K562 (cell line): ENCODE data around the gene ABCA1. TPM values are rescaled to one million over a fixed set of nuclear protein-coding genes. Genes with fewer than 3 reads are reported as not detected.

ENCODE experiments used
- MLLT1 ChIP-seq, 2 experiments: fragments of 450-650 bp; IDR thresholded peaks; 2 replicates each; pipeline ENCODE4 v1.6.1; 2016
- polyA plus RNA-seq, 8 experiments: library from polyadenylated mRNA; depleted of rRNA in 4 of 8; stranded (reverse) in 5 of 8; unstranded in 3 of 8; fragments of >200 nt; fragmentation: Nextera tagmentation in 2 of 8; fragmentation: Illumina TruSeq in 1 of 8; extraction: Ambion mirVana in 2 of 8; extraction: Trizol in 1 of 8; gene quantifications; 2 replicates each; pipeline versions ENCODE4 v1.2.1 to v1.2.3, GENCODE V29; 2011 to 2014; ENCODE audit warnings: inconsistent platforms in 1 of 8, missing spikeins in 1 of 8
- total RNA-seq, 7 experiments: library from RNA; depleted of rRNA in 6 of 7; stranded (reverse); fragments of >200 nt in 6 of 7; fragmentation: Illumina TruSeq in 2 of 7; extraction: Trizol in 2 of 7; gene quantifications; 2 replicates each; pipeline versions ENCODE4 v1.2.1 to v1.2.3, GENCODE V29; 2011 to 2021; ENCODE audit warnings: low replicate concordance in 1 of 7
- TF ChIP-seq, protein P1 (sequence below), 2 experiments: fragments of 450-650 bp in 1 of 2; sonication (generic) in 1 of 2; formaldehyde crosslinking in 1 of 2; IDR thresholded peaks; 2 replicates each; pipeline versions ENCODE4 v1.7.1 to v1.9.0; 2016 to 2022; ENCODE audit warnings: inconsistent platforms in 1 of 2, mild to moderate bottlenecking in 1 of 2, missing genetic modification reagents in 1 of 2
- TF ChIP-seq, protein P2 (sequence below), 3 experiments: fragments of 200-800 bp in 1 of 3; fragments of 250-450 bp in 1 of 3; fragments of 450-650 bp in 1 of 3; sonication (Bioruptor Pico) in 1 of 3; sonication (Bioruptor generic) in 1 of 3; formaldehyde crosslinking in 1 of 3; IDR thresholded peaks; 2 replicates each; pipeline versions ENCODE4 v1.6.1 to v1.8.0; 2016 to 2022; ENCODE audit warnings: mild to moderate bottlenecking in 2 of 3, missing genetic modification characterization in 2 of 3, missing compliant biosample characterization in 1 of 3, moderate library complexity in 1 of 3

ABCA1 gene
- total and polyA plus RNA-seq, 9 of the 15 experiments (the other 6 are each of a cell fraction or from before 2014, with no cell fraction given) = under 0.01 to 0.18 (median 0.02) TPM; not detected in 5

DNA sequence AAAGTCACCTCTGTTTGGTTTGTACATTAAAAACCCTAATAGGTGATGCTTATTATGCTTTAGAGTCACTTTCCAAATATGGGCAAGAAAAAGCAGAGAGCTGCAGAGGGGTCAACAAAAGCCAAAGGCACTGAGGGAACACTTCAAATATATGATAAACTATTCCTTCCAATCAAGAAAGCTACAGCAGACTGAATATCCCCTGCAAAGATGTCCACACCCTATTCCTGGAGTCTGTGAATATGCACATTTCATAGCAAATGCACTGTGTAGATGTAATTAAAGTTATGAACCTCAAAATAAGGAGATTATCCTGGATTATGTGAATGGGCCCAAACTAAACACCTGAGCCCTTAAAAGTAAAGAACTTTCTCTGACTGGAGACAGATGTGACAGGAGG lies 74.3 kb downstream of the ABCA1 start (continued):
- TF ChIP-seq, protein P1, sequence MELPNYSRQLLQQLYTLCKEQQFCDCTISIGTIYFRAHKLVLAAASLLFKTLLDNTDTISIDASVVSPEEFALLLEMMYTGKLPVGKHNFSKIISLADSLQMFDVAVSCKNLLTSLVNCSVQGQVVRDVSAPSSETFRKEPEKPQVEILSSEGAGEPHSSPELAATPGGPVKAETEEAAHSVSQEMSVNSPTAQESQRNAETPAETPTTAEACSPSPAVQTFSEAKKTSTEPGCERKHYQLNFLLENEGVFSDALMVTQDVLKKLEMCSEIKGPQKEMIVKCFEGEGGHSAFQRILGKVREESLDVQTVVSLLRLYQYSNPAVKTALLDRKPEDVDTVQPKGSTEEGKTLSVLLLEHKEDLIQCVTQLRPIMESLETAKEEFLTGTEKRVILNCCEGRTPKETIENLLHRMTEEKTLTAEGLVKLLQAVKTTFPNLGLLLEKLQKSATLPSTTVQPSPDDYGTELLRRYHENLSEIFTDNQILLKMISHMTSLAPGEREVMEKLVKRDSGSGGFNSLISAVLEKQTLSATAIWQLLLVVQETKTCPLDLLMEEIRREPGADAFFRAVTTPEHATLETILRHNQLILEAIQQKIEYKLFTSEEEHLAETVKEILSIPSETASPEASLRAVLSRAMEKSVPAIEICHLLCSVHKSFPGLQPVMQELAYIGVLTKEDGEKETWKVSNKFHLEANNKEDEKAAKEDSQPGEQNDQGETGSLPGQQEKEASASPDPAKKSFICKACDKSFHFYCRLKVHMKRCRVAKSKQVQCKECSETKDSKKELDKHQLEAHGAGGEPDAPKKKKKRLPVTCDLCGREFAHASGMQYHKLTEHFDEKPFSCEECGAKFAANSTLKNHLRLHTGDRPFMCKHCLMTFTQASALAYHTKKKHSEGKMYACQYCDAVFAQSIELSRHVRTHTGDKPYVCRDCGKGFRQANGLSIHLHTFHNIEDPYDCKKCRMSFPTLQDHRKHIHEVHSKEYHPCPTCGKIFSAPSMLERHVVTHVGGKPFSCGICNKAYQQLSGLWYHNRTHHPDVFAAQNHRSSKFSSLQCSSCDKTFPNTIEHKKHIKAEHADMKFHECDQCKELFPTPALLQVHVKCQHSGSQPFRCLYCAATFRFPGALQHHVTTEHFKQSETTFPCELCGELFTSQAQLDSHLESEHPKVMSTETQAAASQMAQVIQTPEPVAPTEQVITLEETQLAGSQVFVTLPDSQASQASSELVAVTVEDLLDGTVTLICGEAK (IDR thresholded peaks at IDR 0.05) = no peak
- TF ChIP-seq, protein P1 (CRISPR knock-in tag; IDR thresholded peaks at IDR 0.05) = no peak
- no peak for TF ChIP-seq MLLT1 (IDR thresholded peaks at IDR 0.05)
- TF ChIP-seq, protein P2, sequence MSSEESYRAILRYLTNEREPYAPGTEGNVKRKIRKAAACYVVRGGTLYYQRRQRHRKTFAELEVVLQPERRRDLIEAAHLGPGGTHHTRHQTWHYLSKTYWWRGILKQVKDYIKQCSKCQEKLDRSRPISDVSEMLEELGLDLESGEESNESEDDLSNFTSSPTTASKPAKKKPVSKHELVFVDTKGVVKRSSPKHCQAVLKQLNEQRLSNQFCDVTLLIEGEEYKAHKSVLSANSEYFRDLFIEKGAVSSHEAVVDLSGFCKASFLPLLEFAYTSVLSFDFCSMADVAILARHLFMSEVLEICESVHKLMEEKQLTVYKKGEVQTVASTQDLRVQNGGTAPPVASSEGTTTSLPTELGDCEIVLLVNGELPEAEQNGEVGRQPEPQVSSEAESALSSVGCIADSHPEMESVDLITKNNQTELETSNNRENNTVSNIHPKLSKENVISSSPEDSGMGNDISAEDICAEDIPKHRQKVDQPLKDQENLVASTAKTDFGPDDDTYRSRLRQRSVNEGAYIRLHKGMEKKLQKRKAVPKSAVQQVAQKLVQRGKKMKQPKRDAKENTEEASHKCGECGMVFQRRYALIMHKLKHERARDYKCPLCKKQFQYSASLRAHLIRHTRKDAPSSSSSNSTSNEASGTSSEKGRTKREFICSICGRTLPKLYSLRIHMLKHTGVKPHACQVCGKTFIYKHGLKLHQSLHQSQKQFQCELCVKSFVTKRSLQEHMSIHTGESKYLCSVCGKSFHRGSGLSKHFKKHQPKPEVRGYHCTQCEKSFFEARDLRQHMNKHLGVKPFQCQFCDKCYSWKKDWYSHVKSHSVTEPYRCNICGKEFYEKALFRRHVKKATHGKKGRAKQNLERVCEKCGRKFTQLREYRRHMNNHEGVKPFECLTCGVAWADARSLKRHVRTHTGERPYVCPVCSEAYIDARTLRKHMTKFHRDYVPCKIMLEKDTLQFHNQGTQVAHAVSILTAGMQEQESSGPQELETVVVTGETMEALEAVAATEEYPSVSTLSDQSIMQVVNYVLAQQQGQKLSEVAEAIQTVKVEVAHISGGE (CRISPR knock-in tag; IDR thresholded peaks at IDR 0.05) = no peak
